Measurements from ENCODE around the gene SMS. TPM values are rescaled to one million over a fixed set of nuclear protein-coding genes. Genes with fewer than 3 reads are reported as not detected.

Gene SMS
- total and polyA plus RNA-seq, 2 of the 13 experiments (the other 11 are each of a cell fraction or from before 2014, with no cell fraction given), result 40.5 to 91.9 TPM

DNA sequence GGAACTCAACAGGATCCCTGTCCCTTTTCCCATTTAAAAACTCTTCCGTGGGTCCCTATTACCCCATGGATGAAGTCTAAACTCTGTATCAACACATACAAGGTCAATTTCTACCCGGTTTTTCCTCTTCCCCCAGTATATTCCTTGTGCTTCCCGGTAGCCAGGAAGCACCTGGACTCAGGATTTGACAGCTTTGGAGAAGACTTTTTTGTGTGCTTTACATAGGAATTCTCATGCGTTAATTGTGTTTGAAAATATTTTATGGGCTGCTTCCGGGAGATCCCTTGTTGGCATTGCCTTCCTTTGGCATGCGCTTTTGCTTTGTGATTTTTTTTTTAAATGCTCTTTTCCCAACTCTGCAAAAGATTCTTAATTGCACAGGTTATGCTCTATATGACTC lies 7.2 kb downstream of the SMS start (continued):
- no peak for TF ChIP-seq CBX2 (IDR thresholded peaks at IDR 0.05; ENCODE audit: low read depth, low read length)
- TF ChIP-seq CBX2 (CRISPR knock-in tag; IDR thresholded peaks at IDR 0.05; ENCODE audit: low read depth), result no peak
- TF ChIP-seq MED1 (CRISPR knock-in tag; IDR thresholded peaks at IDR 0.05), result no peak
- TF ChIP-seq, protein P1, sequence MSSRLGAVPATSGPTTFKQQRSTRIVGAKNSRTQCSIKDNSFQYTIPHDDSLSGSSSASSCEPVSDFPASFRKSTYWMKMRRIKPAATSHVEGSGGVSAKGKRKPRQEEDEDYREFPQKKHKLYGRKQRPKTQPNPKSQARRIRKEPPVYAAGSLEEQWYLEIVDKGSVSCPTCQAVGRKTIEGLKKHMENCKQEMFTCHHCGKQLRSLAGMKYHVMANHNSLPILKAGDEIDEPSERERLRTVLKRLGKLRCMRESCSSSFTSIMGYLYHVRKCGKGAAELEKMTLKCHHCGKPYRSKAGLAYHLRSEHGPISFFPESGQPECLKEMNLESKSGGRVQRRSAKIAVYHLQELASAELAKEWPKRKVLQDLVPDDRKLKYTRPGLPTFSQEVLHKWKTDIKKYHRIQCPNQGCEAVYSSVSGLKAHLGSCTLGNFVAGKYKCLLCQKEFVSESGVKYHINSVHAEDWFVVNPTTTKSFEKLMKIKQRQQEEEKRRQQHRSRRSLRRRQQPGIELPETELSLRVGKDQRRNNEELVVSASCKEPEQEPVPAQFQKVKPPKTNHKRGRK (CRISPR knock-in tag; IDR thresholded peaks at IDR 0.05), result no peak
- TF ChIP-seq FOXJ3 (CRISPR knock-in tag; IDR thresholded peaks at IDR 0.05; ENCODE audit: borderline replicate concordance), result no peak
- TF ChIP-seq ZNF343 (CRISPR knock-in tag; IDR thresholded peaks at IDR 0.05), result no peak

DNA sequence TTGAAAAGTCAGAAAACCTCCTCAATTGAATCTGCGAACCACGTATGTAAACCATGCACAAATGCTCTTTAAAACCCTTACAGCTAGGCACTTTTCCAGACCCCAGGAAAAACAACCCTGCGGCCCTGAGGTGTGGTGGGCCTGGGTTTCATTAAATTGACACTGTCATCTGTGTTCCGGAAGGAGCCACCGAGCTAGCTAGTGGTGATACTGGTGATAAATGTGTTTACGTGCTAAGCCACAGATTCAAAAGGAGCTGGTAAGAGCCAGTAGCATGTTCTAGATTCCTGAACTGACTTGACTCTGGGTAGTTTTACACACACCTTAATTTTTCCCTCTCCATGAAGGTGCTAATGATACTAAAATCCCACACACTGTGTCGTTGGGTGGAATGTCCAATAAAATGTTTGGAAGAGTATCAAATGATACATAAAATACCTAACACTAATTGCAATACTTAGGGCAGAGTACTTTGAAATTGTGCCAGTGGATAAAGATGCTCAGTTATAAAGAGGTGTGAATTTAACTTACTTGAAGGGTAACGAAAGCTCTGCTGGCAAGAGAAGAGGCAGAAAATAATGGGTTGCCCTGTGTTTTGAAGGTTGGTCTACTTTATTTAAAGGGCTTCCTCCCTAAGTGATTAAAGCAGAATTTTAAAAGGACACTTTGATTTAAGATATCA lies 8.5 kb downstream of the SMS start:
- Histone ChIP-seq H3K79me2 (ENCODE audit: insufficient read depth, low read length) (peaks cover 85% of the 10 kb centered on the region), H3K4me3 (replicated peaks in 1 of 3; ENCODE audit: insufficient read depth in 1 of 3, low read depth in 2 of 3, low read length in 3 of 3) (no peak overlapping the region), H4K20me1 (ENCODE audit: insufficient read depth, low read length) (peaks cover 7% of the 10 kb centered on the region; the same call in 1 of the 2 replicates), H3K27me3 (ENCODE audit: control insufficient read depth in 1 of 2, insufficient read depth in 2 of 2, low read length in 2 of 2) (no peaks in the 10 kb centered on the region), H3K9ac (ENCODE audit: insufficient read depth, low read depth, low read length) (no peak overlapping the region), H3K4me1 (ENCODE audit: insufficient read depth, low read length) (peaks cover 35% of the 10 kb centered on the region), H3K4me2 (ENCODE audit: low read depth, low read length) (no peak overlapping the region), H3K9me3 (ENCODE audit: low read length) (no peaks in the 10 kb centered on the region), H2AFZ (ENCODE audit: low read length) (no peak overlapping the region), H3K27ac (ENCODE audit: extremely low read length, insufficient read depth, low read length) (no peak overlapping the region), H3K36me3 (replicated peaks in 1 of 2; ENCODE audit: control insufficient read depth in 1 of 2, insufficient read depth in 2 of 2, low read length in 2 of 2) (no peaks in the 10 kb centered on the region)
- POLR2A ChIA-PET, result interaction anchor here (0.6 kb wide), 1 partner anchor 1519 kb away, joined by 3 read pairs; no protein-coding TSS in a partner anchor
- BruUV-seq (replicated peaks), result no TSS peak
- DNase-seq (ENCODE audit: low spot score), result no peak
- CTCF ChIA-PET (ENCODE audit: low intra/inter-chr PET ratio, low total read pairs), result no interaction called here
- WGBS (ENCODE audit: low lambda C conversion rate), result 96% methylated on average over 8 of the region's 8 CpGs
- no peak for ATAC-seq
- intact Hi-C loops (cut with micrococcal nuclease; ENCODE audit: unreplicated experiment) (loop anchor here (10.0 kb wide), 2 partner anchors 114 to 224 kb away; partner anchors contain the start of gene MBTPS2), in situ Hi-C loops (cut with HindIII; ENCODE audit: extremely low pct_ligation_motif_present, low pct_unique_long_range_greater_than_20kb) (no loop called here)
- no peak for TF ChIP-seq SETDB1 (CRISPR knock-in tag; IDR thresholded peaks at IDR 0.05; ENCODE audit: borderline replicate concordance)
- no peak for TF ChIP-seq ZFP41 (CRISPR knock-in tag; IDR thresholded peaks at IDR 0.05; ENCODE audit: borderline replicate concordance)
- TF ChIP-seq, protein P2, sequence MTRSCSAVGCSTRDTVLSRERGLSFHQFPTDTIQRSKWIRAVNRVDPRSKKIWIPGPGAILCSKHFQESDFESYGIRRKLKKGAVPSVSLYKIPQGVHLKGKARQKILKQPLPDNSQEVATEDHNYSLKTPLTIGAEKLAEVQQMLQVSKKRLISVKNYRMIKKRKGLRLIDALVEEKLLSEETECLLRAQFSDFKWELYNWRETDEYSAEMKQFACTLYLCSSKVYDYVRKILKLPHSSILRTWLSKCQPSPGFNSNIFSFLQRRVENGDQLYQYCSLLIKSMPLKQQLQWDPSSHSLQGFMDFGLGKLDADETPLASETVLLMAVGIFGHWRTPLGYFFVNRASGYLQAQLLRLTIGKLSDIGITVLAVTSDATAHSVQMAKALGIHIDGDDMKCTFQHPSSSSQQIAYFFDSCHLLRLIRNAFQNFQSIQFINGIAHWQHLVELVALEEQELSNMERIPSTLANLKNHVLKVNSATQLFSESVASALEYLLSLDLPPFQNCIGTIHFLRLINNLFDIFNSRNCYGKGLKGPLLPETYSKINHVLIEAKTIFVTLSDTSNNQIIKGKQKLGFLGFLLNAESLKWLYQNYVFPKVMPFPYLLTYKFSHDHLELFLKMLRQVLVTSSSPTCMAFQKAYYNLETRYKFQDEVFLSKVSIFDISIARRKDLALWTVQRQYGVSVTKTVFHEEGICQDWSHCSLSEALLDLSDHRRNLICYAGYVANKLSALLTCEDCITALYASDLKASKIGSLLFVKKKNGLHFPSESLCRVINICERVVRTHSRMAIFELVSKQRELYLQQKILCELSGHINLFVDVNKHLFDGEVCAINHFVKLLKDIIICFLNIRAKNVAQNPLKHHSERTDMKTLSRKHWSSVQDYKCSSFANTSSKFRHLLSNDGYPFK (CRISPR knock-in tag; IDR thresholded peaks at IDR 0.05; ENCODE audit: borderline replicate concordance), result no peak
- TF ChIP-seq FOXC1 (CRISPR knock-in tag; IDR thresholded peaks at IDR 0.05; ENCODE audit: borderline replicate concordance), result no peak
- TF ChIP-seq, protein P3, sequence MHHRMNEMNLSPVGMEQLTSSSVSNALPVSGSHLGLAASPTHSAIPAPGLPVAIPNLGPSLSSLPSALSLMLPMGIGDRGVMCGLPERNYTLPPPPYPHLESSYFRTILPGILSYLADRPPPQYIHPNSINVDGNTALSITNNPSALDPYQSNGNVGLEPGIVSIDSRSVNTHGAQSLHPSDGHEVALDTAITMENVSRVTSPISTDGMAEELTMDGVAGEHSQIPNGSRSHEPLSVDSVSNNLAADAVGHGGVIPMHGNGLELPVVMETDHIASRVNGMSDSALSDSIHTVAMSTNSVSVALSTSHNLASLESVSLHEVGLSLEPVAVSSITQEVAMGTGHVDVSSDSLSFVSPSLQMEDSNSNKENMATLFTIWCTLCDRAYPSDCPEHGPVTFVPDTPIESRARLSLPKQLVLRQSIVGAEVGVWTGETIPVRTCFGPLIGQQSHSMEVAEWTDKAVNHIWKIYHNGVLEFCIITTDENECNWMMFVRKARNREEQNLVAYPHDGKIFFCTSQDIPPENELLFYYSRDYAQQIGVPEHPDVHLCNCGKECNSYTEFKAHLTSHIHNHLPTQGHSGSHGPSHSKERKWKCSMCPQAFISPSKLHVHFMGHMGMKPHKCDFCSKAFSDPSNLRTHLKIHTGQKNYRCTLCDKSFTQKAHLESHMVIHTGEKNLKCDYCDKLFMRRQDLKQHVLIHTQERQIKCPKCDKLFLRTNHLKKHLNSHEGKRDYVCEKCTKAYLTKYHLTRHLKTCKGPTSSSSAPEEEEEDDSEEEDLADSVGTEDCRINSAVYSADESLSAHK (CRISPR knock-in tag; IDR thresholded peaks at IDR 0.05; ENCODE audit: borderline replicate concordance), result no peak
- TF ChIP-seq SMARCE1 (IDR thresholded peaks at IDR 0.05; ENCODE audit: borderline replicate concordance), result no peak
- TF ChIP-seq ZNF557 (CRISPR knock-in tag; IDR thresholded peaks at IDR 0.05), result no peak
- no peak for TF ChIP-seq NR1H2 (CRISPR knock-in tag; IDR thresholded peaks at IDR 0.05; ENCODE audit: borderline replicate concordance, low read depth)
- FAIRE-seq, result no peak

All from HepG2 (cell line).